Fibroblast of skin of right biceps (primary cell): Measurements from ENCODE around the gene GRIK5.

ENCODE experiments used
- DNase-seq: peaks from one replicate; pipeline ENCODE4 v3.0.0-alpha.2; 2013

GRIK5 gene

DNA sequence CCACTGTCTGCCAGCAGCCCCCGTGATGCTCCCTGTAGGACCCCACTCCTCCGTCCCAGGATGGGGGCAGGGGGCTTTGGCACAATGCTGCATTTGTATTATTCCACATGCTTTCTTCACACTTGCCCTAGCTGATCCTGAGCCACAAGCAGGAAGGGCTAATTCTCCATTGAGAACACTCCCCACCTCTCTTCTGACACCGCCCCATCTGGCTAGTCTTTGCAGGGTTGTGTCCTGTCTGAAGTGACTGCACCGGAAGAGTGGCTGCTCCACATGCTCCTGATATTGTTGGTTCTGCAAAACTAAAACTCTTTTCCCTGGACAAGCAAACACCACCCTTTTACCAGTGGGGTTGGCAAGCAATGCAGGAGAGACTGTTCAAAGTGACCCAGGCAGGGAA is 23.9 kb upstream of the GRIK5 start:
- no peak for DNase-seq

DNA sequence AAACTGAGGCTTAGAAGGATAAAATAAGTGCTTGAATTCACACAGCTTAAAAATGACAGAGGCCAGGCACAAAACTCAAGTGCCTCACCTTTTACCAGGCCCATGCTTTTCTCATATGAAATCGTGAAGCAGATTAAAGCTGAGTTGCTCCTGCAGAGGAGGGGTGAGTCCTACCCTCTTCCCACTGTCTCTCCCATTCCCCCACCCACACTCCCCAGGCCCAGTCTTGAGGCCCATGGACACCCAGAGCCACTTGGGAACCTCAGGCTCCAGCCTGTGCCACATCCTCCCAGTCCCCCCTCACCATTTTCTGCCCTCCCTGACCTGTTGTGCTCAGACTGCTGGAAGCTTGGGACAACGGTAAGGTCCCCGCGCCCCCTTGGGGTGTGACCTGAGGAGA is 23.5 kb upstream of the GRIK5 start:
- DNase-seq = no peak

DNA sequence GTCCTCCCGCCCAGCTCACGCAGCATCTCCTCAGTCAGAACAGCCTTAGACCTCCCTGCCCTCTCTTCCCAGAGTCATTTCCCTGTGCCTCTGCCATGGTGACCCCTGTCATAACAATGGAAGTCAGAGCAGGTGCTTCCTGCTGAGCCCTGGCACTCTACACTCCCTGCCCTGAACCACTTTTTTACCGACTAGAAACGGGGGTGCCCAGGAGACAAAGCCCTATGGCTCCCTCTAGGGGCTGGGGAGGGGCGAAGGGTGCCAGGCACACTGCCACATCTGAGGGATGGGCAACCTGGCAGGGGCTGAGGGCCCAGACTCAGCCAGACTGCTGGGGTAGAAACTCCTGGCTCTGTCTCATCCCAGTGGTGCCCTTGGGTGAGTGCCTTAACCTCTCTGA is 22.3 kb upstream of the GRIK5 start:
- DNase-seq = peak; percentile 30

DNA sequence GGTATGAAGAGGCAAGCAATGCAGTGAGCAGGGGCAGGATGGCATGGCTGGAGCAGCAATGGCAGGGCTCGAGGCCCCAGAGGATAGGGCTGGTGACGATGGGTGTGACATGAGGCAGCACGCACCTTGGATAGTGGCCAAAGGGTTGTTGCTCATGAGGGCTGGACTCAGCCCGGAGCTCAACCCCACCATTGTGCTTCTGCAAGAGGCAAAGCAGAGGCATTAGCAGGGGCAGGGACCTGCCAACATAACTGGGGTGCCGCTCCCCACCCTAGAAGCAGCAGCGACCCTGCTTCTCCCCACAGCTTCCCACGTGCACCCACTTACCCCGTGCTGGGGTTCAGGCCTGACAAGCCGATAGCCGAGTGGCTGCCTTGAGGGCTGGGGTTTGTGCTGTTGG is 21.7 kb upstream of the GRIK5 start:
- peak; percentile 57 for DNase-seq

DNA sequence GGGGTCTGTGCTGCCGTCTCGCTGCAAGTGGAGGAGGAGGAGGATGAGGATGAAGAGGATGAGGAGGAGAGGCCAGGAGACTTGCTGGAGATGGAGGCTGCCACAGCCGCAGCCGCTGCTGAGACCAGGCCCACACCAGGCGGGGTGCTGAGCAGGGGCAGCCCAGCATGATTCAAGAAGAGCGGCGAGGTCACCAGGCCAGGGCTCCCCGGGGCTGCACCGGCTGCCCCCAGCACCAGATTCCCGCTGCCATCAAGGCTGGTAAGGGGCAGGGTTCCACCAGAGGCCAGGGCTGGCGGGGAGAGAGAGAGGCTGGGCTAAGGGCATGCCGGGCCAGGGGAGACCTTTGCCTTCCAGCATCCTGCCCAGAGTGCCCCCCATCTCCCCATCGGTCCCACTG is 21.3 kb upstream of the GRIK5 start:
- no peak for DNase-seq

DNA sequence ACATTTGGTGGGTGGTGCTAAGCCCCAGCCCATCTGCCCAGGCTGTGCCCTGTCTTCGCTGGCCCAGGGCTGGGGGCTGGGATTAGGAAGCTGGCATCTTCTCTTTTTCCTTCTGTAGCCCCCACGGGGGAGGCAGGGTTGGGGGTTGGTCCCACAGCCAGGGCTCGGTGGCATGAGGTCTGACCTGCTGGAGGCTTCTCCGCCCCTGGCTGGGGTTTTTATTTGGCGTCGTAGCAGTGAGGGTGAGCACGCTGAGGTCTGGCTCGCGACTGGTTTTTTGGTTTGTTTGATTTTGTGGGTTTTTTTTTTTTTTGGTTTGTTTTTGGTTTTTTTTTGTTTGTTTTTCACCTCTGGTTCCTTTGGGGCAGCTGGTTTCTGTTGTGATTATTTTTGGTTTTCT is 20.7 kb upstream of the GRIK5 start:
- no peak for DNase-seq

DNA sequence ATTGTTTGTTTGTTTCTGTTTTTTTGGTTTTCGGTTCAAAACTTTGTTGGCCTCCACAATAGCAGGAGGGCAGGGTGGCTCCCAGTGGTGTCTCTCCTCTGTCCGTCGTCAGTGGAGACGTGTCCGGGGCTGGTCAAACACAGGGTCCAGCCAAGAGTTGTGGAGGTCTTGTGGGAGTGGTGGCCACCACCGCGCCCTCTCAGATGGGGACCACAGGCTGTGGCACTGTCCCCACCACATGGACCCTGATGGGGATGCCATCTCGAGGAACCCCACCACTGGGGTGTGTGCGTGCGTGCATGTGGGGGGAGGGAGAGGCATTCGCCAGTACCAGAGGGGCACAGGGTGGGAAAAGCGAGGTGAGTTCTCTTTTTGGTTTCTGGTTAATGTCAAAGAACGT is 19.8 kb upstream of the GRIK5 start:
- no peak for DNase-seq

DNA sequence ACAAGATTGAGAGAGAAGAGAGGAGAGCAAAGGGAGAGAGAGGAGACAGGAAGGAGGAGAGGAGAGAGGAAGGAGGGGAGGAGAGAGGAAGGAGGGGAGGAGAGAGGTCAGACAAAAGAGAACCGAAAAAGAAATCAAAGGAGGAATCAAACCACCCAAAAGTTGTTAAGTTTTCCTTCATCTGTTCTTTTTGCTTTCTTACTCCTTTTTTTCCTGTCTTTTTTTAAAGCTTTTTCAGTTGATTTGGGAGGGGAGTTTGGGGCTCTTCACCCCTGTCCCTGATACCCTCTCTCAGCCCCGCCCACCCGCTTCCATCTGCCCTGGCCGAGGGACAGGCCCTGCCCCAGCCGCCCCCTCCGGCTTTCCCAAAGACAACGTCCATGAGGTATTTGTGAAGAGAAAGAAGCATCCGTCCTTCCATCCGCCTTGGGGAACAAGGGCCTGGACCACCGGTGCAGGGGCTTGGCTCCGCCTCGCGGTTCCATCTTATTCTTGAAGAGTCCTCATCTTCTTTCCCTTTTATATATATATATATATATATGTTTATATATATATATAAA is 19.3 kb upstream of the GRIK5 start:
- no peak for DNase-seq

DNA sequence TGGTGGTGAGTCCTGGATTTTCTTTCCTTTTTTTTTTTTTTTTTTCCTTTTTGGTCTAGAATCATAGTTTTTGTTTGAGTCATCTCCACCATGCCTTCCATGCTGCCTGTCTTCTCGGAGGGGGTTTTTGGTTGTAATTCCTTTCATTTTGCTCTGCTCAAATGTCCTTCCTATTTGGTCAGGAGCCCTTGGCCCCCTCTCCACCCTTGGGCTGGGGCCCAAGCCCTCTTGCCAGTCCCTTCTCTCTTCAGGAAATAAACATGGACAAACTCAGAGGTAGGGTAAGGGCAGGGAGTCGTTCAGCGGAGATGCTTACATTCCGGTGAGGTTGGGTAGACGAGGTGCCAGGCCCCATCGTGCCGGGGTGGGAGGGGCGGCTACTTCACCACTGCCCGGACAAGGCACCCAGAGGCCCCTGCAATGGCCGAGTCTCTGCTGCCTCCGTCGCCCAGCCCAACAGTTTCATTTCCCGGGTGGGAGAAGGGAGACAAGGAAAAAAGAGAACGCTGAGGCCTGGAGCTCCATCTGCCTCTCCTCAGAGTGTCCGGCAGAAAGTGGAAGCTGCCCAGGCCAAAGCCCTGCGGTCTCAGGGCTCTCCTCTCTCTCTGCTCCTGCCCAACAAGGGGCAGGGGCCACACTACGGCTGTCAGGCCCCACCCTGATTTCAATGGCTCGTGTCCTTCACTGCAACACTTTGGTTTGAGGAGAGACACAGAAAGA is 18.6 kb upstream of the GRIK5 start:
- DNase-seq = peak; percentile 82

DNA sequence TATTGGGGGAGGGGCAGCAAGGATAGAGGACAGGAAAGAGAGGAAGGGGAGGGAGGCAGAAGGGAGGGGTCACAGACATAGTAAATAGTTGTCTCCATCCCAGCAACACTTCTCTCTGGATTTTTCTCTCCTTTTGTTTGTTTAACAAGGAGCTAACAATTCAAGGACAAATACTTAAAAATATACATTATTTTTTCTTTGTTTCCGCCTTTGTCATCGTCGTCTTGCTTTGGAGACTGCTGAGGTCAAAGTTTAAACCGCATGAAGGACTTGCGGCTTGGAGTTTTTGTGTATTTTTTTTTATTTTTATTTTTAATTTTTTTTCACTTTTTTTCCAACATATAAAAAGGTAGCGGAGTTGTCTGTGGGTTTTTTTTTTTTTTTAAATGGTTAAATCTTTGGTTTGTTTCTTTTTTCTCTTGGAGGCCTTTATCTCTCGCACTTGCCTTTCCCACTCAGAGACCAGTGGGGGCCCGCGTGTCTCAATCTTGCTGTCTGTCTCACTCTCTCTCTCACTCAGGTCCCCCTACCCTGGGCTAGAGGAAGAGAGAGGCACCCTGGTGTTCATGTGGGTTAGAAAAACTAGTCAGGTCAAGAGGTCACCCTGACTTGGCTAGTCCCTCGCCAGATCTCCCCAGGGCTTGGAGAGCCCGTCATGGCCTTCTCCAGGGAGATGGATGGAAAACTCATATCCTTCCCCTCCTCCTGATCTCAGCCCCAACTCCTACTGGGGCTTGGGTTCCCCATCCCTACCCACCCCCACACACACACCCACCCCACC is 17.0 kb upstream of the GRIK5 start:
- DNase-seq = no peak

DNA sequence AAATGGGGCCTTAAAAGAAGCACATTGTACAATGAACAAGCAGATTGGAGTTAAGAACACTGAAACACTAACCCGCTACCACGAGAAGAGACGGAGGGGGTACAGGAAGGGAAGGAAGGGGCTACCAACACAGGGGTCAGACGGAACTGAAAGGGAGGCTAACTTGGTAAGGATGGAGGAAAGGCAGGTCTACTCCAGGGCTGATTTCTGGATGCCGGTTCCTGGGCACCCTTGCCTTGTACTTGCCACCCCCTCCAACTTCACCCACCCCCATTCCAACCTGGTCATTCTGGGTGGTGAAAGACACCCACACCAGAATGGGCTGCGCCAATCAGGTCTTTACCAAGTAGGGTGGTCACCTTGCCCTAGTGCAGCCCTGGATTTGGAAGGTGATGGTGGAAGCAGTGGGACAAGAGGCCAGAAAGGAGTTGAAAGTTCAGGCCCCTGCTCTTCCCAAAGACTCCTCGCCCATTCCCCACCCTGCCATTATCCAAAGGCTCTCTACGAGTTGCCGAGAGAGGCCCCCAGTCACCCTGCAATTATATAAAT is 16.3 kb upstream of the GRIK5 start:
- no peak for DNase-seq

DNA sequence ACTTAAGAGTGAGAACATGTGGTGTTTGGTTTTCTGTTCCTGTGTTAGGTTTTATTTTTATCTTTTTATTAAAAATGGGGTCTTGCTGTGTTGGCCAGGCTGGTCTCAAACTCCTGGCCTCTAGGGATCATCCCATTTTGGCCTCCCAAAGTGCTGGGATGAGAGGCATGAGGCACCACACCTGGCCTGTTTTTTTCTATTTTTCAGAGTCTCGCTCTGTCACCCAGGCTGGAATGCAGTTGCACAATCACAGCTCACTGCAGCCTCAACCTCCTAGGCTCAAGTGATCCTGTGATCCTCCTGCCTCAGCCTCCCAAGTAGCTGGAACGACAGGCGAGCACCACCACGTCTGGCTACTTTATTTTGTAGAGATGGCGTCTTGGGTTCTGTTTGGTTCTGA is 13.5 kb upstream of the GRIK5 start:
- DNase-seq = no peak

DNA sequence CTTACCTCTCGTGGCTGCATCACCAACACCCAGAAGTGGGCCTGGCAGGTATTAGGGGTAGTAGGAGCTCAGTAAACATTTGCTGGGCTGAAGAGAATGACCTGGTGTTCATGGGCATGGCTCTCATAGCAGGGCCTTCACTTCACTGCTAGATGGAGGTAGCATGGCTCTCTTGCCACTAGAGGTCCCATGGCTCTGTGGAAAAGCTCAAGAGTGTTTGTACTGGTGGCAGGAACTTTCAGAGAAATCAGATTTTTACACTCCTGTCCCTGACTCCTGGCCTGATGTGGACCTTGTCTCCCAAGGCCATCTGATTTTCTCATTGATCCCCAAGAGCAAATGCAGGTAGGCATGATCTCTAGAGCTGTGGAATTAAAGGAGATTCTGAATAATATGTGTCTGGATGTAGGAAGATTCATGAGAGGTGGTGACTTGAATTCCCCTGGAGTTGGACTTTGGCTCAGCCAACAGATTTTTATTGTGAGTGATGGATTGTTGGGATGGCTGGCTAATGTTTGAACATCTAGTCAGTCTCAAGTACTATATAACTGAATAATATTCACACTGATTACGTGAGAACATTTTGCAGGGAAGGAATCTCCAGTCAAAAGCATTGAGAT is 11.7 kb upstream of the GRIK5 start:
- DNase-seq = peak; percentile 45

DNA sequence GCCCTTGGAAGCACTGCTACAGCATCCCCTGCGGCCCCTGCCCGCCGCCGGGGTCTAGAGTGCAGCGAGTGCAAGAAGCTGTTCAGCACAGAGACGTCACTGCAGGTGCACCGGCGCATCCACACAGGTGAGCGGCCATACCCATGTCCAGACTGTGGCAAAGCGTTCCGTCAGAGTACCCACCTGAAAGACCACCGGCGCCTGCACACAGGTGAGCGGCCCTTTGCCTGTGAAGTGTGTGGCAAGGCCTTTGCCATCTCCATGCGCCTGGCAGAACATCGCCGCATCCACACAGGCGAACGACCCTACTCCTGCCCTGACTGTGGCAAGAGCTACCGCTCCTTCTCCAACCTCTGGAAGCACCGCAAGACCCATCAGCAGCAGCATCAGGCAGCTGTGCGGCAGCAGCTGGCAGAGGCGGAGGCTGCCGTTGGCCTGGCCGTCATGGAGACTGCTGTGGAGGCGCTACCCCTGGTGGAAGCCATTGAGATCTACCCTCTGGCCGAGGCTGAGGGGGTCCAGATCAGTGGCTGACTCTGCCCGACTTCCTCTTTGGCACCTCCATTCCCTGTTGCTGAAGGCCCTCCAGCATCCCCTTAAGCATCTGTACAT is 10.9 kb upstream of the GRIK5 start:
- no peak for DNase-seq

DNA sequence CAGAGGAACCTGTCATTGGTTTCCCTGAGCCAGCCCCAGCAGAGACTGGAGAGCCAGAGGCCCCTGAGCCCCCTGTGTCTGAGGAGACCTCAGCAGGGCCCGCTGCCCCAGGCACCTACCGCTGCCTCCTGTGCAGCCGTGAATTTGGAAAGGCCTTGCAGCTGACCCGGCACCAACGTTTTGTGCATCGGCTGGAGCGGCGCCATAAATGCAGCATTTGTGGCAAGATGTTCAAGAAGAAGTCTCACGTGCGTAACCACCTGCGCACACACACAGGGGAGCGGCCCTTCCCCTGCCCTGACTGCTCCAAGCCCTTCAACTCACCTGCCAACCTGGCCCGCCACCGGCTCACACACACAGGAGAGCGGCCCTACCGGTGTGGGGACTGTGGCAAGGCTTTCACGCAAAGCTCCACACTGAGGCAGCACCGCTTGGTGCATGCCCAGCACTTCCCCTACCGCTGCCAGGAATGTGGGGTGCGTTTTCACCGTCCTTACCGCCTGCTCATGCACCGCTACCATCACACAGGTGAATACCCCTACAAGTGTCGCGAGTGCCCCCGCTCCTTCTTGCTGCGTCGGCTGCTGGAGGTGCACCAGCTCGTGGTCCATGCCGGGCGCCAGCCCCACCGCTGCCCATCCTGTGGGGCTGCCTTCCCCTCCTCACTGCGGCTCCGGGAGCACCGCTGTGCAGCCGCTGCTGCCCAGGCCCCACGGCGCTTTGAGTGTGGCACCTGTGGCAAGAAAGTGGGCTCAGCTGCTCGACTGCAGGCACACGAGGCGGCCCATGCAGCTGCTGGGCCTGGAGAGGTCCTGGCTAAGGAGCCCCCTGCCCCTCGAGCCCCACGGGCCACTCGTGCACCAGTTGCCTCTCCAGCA is 10.1 kb upstream of the GRIK5 start:
- DNase-seq = no peak

DNA sequence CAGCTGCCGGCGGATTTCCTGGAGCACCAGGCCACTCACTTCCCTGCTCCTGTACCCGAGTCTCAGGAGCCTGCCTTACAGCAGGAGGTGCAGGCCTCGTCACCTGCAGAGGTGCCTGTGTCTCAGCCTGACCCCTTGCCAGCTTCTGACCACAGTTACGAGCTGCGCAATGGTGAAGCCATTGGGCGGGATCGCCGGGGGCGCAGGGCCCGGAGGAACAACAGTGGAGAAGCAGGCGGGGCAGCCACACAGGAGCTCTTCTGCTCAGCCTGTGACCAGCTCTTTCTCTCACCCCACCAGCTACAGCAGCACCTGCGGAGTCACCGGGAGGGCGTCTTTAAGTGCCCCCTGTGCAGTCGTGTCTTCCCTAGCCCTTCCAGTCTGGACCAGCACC is 9.3 kb upstream of the GRIK5 start:
- DNase-seq = no peak

DNA sequence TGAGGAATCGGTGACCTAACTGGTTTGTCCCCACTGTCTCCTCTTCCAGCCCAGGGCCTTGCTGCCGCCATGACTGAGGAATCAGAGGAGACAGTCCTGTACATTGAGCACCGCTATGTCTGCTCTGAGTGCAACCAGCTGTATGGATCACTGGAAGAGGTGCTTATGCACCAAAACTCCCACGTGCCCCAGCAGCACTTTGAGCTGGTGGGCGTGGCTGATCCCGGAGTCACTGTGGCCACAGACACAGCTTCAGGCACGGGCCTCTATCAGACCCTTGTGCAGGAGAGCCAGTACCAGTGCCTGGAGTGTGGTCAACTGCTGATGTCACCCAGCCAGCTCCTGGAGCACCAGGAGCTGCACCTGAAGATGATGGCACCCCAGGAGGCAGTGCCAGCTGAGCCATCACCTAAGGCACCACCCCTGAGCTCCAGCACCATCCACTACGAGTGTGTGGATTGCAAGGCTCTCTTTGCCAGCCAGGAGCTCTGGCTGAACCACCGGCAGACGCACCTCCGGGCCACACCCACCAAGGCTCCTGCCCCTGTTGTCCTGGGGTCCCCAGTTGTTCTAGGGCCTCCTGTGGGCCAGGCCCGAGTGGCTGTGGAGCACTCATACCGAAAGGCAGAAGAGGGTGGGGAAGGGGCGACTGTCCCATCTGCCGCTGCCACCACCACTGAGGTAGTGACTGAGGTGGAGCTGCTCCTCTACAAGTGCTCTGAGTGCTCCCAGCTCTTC is 8.7 kb upstream of the GRIK5 start:
- DNase-seq = no peak

DNA sequence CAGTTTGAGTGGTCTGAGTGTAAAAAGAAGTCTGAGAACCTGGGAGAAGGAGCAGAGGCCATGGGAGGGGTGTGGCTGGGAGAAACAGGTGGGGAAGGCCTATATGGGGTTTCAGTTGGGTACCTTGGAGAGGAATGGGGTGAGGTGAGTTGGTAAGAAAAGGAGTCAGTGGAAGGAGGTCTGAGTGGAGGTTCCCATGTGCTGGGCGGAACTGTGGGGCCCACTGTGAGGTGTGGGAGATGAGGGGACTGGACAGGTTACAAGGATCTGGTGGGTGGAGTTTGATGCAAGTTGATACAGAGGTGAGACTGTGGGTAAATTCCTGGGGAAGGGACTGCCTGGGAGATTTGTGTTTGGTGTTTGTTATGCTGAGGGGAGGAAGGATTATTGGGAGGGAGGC is 8.1 kb upstream of the GRIK5 start:
- DNase-seq = no peak

DNA sequence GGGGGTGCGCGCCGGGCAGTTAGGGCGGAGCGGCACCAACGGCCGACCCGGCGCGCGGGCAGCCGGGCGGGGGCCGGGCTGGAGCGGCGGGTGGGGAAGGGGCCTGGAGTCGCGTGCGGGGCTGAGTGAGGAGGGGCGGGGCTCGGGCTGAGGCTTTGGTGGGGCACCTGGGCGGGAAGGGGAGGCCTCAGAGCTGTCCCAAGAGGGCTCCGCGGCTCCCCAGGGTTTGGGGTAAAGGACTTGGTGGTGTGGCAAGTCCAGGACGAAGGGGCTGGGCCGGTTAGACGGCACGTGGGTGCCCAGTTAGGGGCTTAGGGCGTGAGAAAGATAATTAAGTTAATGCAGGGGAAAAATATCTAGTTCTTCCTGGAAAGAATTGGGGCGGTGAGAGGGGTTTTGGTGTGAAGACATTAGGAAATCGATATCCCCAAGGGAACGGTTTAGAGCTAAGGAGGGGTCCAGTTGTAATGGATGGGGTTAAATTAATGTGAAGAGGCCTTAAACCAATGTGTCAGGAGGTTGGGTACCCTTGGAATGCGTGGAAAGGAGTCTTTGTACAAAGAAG is 6.5 kb upstream of the GRIK5 start:
- no peak for DNase-seq

DNA sequence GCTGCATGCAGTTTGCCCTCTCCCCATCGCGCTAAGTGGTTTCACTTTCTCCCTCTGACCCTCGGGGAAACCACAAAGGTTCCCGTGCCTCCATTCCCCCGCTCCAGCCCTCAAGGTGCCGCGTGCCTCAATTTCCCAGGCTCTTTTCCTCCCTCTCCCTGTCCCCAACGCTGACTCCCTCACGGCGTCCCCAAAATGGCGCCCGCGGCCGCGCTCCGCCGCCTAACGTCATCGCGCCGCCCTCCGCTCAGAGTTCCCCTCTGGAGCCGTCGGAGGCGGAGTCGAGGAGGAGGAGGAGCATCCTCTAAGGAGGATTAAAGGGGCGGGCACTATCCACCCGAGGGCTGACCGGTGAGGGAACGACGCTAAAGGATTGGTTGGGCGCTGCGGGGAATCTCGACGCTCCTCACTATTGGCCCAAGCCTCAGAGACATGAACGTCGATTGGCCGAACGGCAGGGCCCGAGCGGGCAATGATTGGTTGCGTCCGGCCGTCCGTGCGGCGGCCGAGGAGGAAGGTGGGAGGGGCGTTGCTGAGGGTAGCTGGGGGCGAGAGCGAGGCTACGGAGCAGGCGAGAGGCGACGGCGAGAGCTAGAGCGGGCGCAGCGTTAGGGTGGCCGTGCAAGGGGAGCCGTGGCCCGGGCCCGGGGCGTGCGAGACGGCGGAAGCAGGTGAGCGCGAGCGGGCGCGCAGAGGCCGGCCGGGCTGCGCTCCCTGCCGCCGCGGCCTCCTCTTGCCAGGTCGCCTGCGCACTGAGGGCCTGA is 5.8 kb upstream of the GRIK5 start, which contains the start of gene ZNF574:
Gene ZNF574, plus strand, starts transcription at position 551 of the 764 bp plus-strand sequence. CDS start 2,441 bp downstream, outside the sequence.
- DNase-seq = peak; percentile 100
